GDM1 (cell line): ENCODE data around the gene TRPM3.
"Not testable (repeated sequence)": the region's sequence is repeated elsewhere in the genome, so short reads cannot be mapped to it uniquely, and the experiment has no call there.

Source experiments
- DNase-seq: peaks from one replicate; lab custom pipeline; 2025; lab: John Stamatoyannopoulos, UW

TRPM3 gene

GRCh38 chr9:70749066-70749465 lies 372.4 kb downstream of the TRPM3 start:
- DNase-seq = no peak

- DNase-seq = no peak
Measured at GRCh38 chr9:70747261-70747718, 374.1 kb downstream of the TRPM3 start.

GRCh38 chr9:70746760-70747159 lies 374.7 kb downstream of the TRPM3 start:
- no peak for DNase-seq

- DNase-seq = no peak
Measured at GRCh38 chr9:70746316-70746715, 375.1 kb downstream of the TRPM3 start.

GRCh38 chr9:70724794-70725193 lies 396.6 kb downstream of the TRPM3 start:
- DNase-seq = not testable (repeated sequence)

GRCh38 chr9:70724025-70724424 lies 397.4 kb downstream of the TRPM3 start:
- not testable (repeated sequence) for DNase-seq

GRCh38 chr9:70706797-70707196 lies 414.6 kb downstream of the TRPM3 start:
- not testable (repeated sequence) for DNase-seq

- no peak for DNase-seq
Measured at GRCh38 chr9:70701163-70701562, 420.3 kb downstream of the TRPM3 start.

GRCh38 chr9:70696694-70697335 lies 424.6 kb downstream of the TRPM3 start:
- DNase-seq = no peak

GRCh38 chr9:70694758-70695157 lies 426.7 kb downstream of the TRPM3 start:
- DNase-seq = no peak

GRCh38 chr9:70693186-70693585 lies 428.2 kb downstream of the TRPM3 start:
- no peak for DNase-seq

GRCh38 chr9:70692431-70692830 lies 429.0 kb downstream of the TRPM3 start:
- DNase-seq = no peak

- DNase-seq = no peak
Measured at GRCh38 chr9:70688704-70689103, 432.7 kb downstream of the TRPM3 start.

GRCh38 chr9:70683841-70684240 lies 437.6 kb downstream of the TRPM3 start:
- DNase-seq = no peak

GRCh38 chr9:70682298-70682697 lies 439.1 kb downstream of the TRPM3 start:
- DNase-seq = no peak

GRCh38 chr9:70679845-70680244 lies 441.6 kb downstream of the TRPM3 start:
- DNase-seq = no peak

- DNase-seq = no peak
Measured at GRCh38 chr9:70678153-70678552, 443.3 kb downstream of the TRPM3 start.

- DNase-seq = no peak
Measured at GRCh38 chr9:70677055-70677735, 444.2 kb downstream of the TRPM3 start.

GRCh38 chr9:70675868-70676370 lies 445.5 kb downstream of the TRPM3 start:
- DNase-seq = no peak

- DNase-seq = no peak
Measured at GRCh38 chr9:70673844-70674243, 447.6 kb downstream of the TRPM3 start.

- no peak for DNase-seq
Measured at GRCh38 chr9:70672161-70672649, 449.2 kb downstream of the TRPM3 start.

- no peak for DNase-seq
Measured at GRCh38 chr9:70668751-70669150, 452.7 kb downstream of the TRPM3 start.

- no peak for DNase-seq
Measured at GRCh38 chr9:70658765-70659164, 462.7 kb downstream of the TRPM3 start.
